Heart right ventricle (tissue), 16 donors: ENCODE results near the gene OSBPL3. TPM values are rescaled to one million over a fixed set of nuclear protein-coding genes. Genes with fewer than 3 reads are reported as not detected.

ENCODE experiments used
- ATAC-seq, 8 donors: fragments of 200-7000 bp; cut with Tn5 transposase; one replicate each; pipeline ENCODE4 v1.9.1; 2020; ENCODE audit warnings: mild to moderate bottlenecking in 8 of 8, moderate library complexity in 8 of 8, moderate number of reproducible peaks in 1 of 8
- DNase-seq, 2 donors: peaks; one replicate each; pipeline ENCODE4 v3.0.0-alpha.2; 2020
- H3K27ac ChIP-seq, 10 donors: fragments of 200-600 bp; sonication (generic) in 2 of 10; one replicate each; pipeline versions ENCODE4 v1.5.0 to v1.8.0; 2020 to 2022; ENCODE audit warnings: mild to moderate bottlenecking in 3 of 10
- H3K27me3 ChIP-seq, 7 donors: fragments of 200-600 bp; one replicate each; pipeline ENCODE4 v1.8.0; 2021 to 2022; ENCODE audit warnings: mild to moderate bottlenecking in 2 of 7
- H3K36me3 ChIP-seq, 9 donors: fragments of 200-600 bp; sonication (generic) in 1 of 9; one replicate each; pipeline versions ENCODE4 v1.5.0 to v1.8.0; 2020 to 2022; ENCODE audit warnings: mild to moderate bottlenecking in 2 of 9
- H3K4me1 ChIP-seq, 9 donors: fragments of 200-600 bp; sonication (generic) in 1 of 9; one replicate each; pipeline versions ENCODE4 v1.5.0 to v1.8.0; 2020 to 2022; ENCODE audit warnings: mild to moderate bottlenecking in 4 of 9
- H3K4me3 ChIP-seq, 10 donors: fragments of 200-600 bp; sonication (generic) in 2 of 10; one replicate each; pipeline versions ENCODE4 v1.5.0 to v1.8.0; 2020 to 2022; ENCODE audit warnings: mild to moderate bottlenecking in 7 of 10, moderate library complexity in 2 of 10
- H3K9me3 ChIP-seq, 11 donors: fragments of 200-600 bp in 10 of 11; sonication (generic) in 2 of 11; one replicate each; pipeline versions ENCODE4 v1.5.0 to v1.8.0; 2013 to 2022; ENCODE audit warnings: mild to moderate bottlenecking in 2 of 11, control low read depth in 1 of 11, moderate library complexity in 1 of 11
- WGBS, 2 donors: extraction: QIAGEN DNeasy Blood & Tissue Kit; methylation state at CpG; one replicate each; pipeline ENCODE4 v1.1.7; 2013; ENCODE audit warnings: inconsistent platforms in 1 of 2; 5-methylcytosine and 5-hydroxymethylcytosine counted together
- intact Hi-C, 10 donors: fragments of 100-400 bp; cut with DNase I; formaldehyde crosslinking; loops; one replicate each; pipeline versions ENCODE4 v1.11.1 to v1.14.2; 2022
- polyA plus RNA-seq, 2 donors: library from polyadenylated mRNA; stranded (reverse); fragments of 200-250 nt; gene quantifications; one replicate each; pipeline ENCODE4 v1.2.3, GENCODE V29; 2013
- total RNA-seq, 10 donors: library from RNA; stranded (reverse); fragmentation: NEBNext Ultra II Directional in 3 of 10; extraction: Animal tissue kit (Norgen Biotek cat#: 25700) in 3 of 10; gene quantifications; one replicate each; pipeline versions ENCODE4 v1.2.1 to v1.2.4, GENCODE V29; 2021 to 2023
- TF ChIP-seq, protein P1 (sequence below), 9 donors: fragments of 200-600 bp; sonication (generic) in 2 of 9; IDR thresholded peaks; one replicate each; pipeline versions ENCODE4 v1.5.0 to v1.8.0; 2021 to 2022; ENCODE audit warnings: antibody characterized with exemption in 9 of 9, mild to moderate bottlenecking in 5 of 9, moderate library complexity in 1 of 9
- donor health status: Arrhythmogenic right ventricular cardiomyopathy.
- donor health status: ischemic (EF 13 %, LVEDD 7.1; RV severe dilation, severe dysfunction).
- donor health status: healthy with polysubstance abuse.
- donor health status: DM: no; HTN: yes; CAD: no.
- donor health status: DM: no; HTN: no; CAD: no.
- donor health status: ischemic (EF 25% LVEDD 6.9; RV normal size, moderate dysfunction).
- donor health status: ischemic (EF 25% LVEDD 5.7; RV mildly dilated, moderate dysfunction).
- donor health status: healthy.
- donor health status: DM: yes; HTN: yes; CAD: no.
- donor health status: Ischemic cardiomyopathy.
- donor health status: ischemic (EF 35%, LVEDD 5.7; RV mildly dilated, moderate dysfunction).
- donor health status: nonischemic (EF 11% LVEDD 7.7; RV severe dilation, severe dysfunction).
- donor health status: DM: yes; HTN: yes; CAD: no.
- donor health status: PGD.
- donor health status: ischemic (EF 29% LVEDD 5.4; RV normal size, mild dysfunction).
- donor health status: nonischemic (EF 23%, LVEDD 6.1; RV moderate dilation, normal function).

Gene OSBPL3
- total and polyA plus RNA-seq, 12 donors = 1.2 to 10.6 (median 3.5) TPM

GRCh38 chr7:24873944-24874343, 106.0 kb downstream of the OSBPL3 start:
- ATAC-seq (no peak), DNase-seq (no peak)
- Histone ChIP-seq H3K36me3 (peaks cover 0 to 17% (median 0%) of the 10 kb centered on the region in 9 donors), H3K27me3 (no peaks in the 10 kb centered on the region), H3K4me3 (no peak overlapping the region), H3K27ac (no peak overlapping the region), H3K9me3 (no peaks in the 10 kb centered on the region), H3K4me1 (peaks cover 0 to 13% (median 0%) of the 10 kb centered on the region in 9 donors)
- intact Hi-C loops = no loop called here
- 66 to 87% methylated on average over 4 of the region's 4 CpGs for WGBS, 2 donors
- TF ChIP-seq, protein P1, sequence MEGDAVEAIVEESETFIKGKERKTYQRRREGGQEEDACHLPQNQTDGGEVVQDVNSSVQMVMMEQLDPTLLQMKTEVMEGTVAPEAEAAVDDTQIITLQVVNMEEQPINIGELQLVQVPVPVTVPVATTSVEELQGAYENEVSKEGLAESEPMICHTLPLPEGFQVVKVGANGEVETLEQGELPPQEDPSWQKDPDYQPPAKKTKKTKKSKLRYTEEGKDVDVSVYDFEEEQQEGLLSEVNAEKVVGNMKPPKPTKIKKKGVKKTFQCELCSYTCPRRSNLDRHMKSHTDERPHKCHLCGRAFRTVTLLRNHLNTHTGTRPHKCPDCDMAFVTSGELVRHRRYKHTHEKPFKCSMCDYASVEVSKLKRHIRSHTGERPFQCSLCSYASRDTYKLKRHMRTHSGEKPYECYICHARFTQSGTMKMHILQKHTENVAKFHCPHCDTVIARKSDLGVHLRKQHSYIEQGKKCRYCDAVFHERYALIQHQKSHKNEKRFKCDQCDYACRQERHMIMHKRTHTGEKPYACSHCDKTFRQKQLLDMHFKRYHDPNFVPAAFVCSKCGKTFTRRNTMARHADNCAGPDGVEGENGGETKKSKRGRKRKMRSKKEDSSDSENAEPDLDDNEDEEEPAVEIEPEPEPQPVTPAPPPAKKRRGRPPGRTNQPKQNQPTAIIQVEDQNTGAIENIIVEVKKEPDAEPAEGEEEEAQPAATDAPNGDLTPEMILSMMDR (IDR thresholded peaks at IDR 0.05) = no peak

- Histone ChIP-seq H3K4me1 (no peaks in the 10 kb centered on the region), H3K9me3 (no peaks in the 10 kb centered on the region), H3K36me3 (peaks cover 0 to 23% (median 0%) of the 10 kb centered on the region in 9 donors), H3K4me3 (no peak overlapping the region), H3K27me3 (no peaks in the 10 kb centered on the region), H3K27ac (no peak overlapping the region)
- TF ChIP-seq, protein P1 (IDR thresholded peaks at IDR 0.05) = no peak
- no peak for DNase-seq
- intact Hi-C loops = no loop called here
- ATAC-seq = no peak
Observed at GRCh38 chr7:24871770-24872169, 108.2 kb downstream of the OSBPL3 start.

DNA sequence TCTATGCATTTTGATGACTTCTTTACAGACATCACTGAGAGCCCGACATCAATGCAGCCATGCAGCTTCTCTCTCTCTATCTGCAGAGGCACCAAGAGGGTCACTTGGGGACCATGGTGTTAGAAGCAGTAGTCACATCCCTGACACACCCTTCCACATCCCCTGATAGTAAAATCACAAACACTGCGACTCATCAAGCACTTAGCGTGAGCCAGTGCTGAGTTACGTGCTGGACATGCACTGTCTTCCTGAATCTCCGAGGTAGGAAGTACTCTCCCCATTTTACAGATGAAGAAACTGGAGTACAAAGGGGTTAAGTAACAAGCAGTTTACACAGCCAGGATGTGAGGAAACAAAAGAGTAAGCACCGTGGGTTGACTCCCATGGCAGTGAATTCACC, 109.2 kb downstream of the OSBPL3 start:
- intact Hi-C loops = no loop called here
- H3K4me3 ChIP-seq = no peak overlapping the region
- H3K9me3 ChIP-seq = no peaks in the 10 kb centered on the region
- no peaks in the 10 kb centered on the region for H3K4me1 ChIP-seq
- no peak overlapping the region for H3K27ac ChIP-seq
- TF ChIP-seq, protein P1 (IDR thresholded peaks at IDR 0.05) = no peak
- ATAC-seq (no peak), DNase-seq (no peak)
- peaks cover 0 to 32% (median 0%) of the 10 kb centered on the region in 9 donors for H3K36me3 ChIP-seq
- H3K27me3 ChIP-seq = no peaks in the 10 kb centered on the region
- WGBS, 2 donors = 84 to 86% methylated on average over 6 of the region's 6 CpGs

DNA sequence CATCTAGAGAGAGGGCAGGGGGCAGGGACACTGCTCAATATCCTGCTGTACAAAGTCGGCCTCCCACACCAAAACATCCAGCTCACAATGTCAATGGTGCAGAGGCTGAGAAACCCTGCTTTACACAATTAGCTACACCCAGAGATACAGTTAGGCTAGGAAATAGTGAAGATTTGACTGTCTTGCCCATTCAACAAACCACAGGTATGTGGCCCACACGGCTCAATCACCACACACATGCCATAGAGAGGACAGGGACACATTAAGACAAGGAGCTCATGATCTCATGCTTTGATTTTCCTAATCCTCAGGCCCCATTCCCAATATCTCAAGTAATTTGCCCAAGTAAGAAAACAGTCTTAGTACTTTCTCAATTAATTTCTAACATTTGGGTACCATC, 110.4 kb downstream of the OSBPL3 start:
- Histone ChIP-seq H3K4me1 (no peaks in the 10 kb centered on the region), H3K4me3 (no peak overlapping the region), H3K27ac (no peak overlapping the region), H3K36me3 (peaks cover 0 to 44% (median 0%) of the 10 kb centered on the region in 9 donors), H3K27me3 (no peaks in the 10 kb centered on the region), H3K9me3 (no peaks in the 10 kb centered on the region)
- ATAC-seq (no peak), DNase-seq (no peak)
- TF ChIP-seq, protein P1 (IDR thresholded peaks at IDR 0.05) = no peak
- 87 to 90% methylated on average over 2 of the region's 2 CpGs for WGBS, 2 donors
- intact Hi-C loops = no loop called here
